Thymus (tissue), 11 donors: ENCODE measurements around the gene DAD1. TPM values are rescaled to one million over a fixed set of nuclear protein-coding genes. Genes with fewer than 3 reads are reported as not detected.

Experiments
- DNase-seq, 9 donors: peaks; one replicate each; pipeline ENCODE4 v3.0.0-alpha.2; 2013; ENCODE audit warnings: low spot score in 9 of 9, low read depth in 6 of 9, missing footprints in 1 of 9
- H3K27ac ChIP-seq, 2 donors: one replicate each; pipeline ENCODE4 v1.5.1; 2013; ENCODE audit warnings: control low read depth in 1 of 2, low read depth in 1 of 2, low read length in 1 of 2, mild to moderate bottlenecking in 1 of 2, moderate library complexity in 1 of 2
- H3K27me3 ChIP-seq, 2 donors: one replicate each; pipeline ENCODE4 v1.5.1; 2013; ENCODE audit warnings: low read length in 1 of 2; ENCODE audit not compliant: control insufficient read depth in 2 of 2, insufficient read depth in 1 of 2
- H3K36me3 ChIP-seq, 2 donors: one replicate each; pipeline ENCODE4 v1.5.1; 2013; ENCODE audit warnings: low read length in 1 of 2, mild to moderate bottlenecking in 1 of 2, moderate library complexity in 1 of 2; ENCODE audit not compliant: control insufficient read depth in 2 of 2, insufficient read depth in 2 of 2
- H3K4me1 ChIP-seq, 2 donors: one replicate each; pipeline ENCODE4 v1.5.1; 2013; ENCODE audit warnings: low read length in 2 of 2; ENCODE audit not compliant: control insufficient read depth in 2 of 2, insufficient read depth in 2 of 2
- H3K4me3 ChIP-seq, 2 donors: one replicate each; pipeline ENCODE4 v1.5.1; 2013; ENCODE audit warnings: low read length in 2 of 2, control low read depth in 1 of 2, mild to moderate bottlenecking in 1 of 2
- H3K9me3 ChIP-seq, 2 donors: one replicate each; pipeline ENCODE4 v1.5.1; 2013; ENCODE audit warnings: low read length in 1 of 2, mild to moderate bottlenecking in 1 of 2; ENCODE audit not compliant: control insufficient read depth in 2 of 2, insufficient read depth in 1 of 2
- WGBS: extraction: QIAGEN DNeasy Blood & Tissue Kit; methylation state at CpG from one replicate; pipeline ENCODE4 v1.1.7; 2013; 5-methylcytosine and 5-hydroxymethylcytosine counted together
- polyA plus RNA-seq: library from polyadenylated mRNA; stranded (reverse); fragments of 200-250 nt; gene quantifications from one replicate; pipeline ENCODE4 v1.2.3, GENCODE V29; 2013
- total RNA-seq: library from RNA; stranded (reverse); fragments of 120-200 nt; gene quantifications from one replicate; pipeline ENCODE4 v1.2.4, GENCODE V29; 2013
- donor health status: healthy.

Gene DAD1
- total and polyA plus RNA-seq, 2 donors, result 220 to 237 TPM

DNA sequence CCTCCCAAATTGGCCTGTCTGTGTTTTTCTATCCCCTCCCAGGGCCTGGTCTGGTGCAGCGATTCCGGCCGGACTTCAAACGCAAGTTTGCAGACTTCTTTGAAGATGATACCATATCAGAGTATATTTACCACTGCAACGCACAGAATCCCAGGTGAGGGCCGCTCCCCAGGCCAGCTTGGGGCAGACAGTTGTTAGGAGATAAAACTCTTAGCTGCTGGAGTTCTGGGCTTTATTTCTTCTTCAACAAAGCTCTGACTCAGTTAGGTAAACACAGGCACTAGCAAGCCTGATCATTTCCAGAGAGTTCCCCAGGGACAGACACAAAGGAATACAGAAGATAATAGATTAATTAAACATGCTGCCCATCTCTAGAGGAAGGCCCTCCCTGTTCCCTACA is 17.4 kb upstream of the DAD1 start:
- no peak overlapping the region for H3K4me3 ChIP-seq
- peaks cover 12% of the 10 kb centered on the region in 2 donors for H3K4me1 ChIP-seq
- H3K27ac ChIP-seq, result no peak overlapping the region
- no peaks in the 10 kb centered on the region for H3K9me3 ChIP-seq
- H3K27me3 ChIP-seq, result peaks cover 0 to 2% of the 10 kb centered on the region in 2 donors
- DNase-seq, result no peak
- WGBS, result 96% methylated on average over 6 of the region's 6 CpGs
- peaks cover 0 to 16% of the 10 kb centered on the region in 2 donors for H3K36me3 ChIP-seq

DNA sequence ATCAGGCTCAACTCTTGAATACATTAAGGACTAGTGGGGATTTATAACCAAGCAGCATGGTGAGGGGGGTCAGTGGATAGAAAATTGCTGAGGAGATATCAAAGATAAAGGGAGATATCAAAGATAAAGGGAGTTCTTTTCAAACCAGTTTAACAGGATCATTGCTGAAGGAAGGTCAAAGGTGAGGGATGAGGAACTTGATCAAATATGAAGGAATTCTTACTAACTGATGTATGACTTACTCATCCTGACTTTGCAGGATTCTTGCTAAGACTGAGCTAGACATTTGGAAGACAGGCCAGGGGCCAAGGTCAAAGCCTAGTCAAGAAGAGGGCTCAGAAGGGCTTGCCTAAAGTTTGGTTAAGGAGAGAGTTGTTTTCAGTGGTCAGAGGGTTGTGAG is 13.8 kb upstream of the DAD1 start:
- peaks cover 30 to 35% of the 10 kb centered on the region in 2 donors for H3K4me1 ChIP-seq
- H3K36me3 ChIP-seq, result peaks cover 0 to 7% of the 10 kb centered on the region in 2 donors
- peaks cover 8 to 29% of the 10 kb centered on the region in 2 donors for H3K27me3 ChIP-seq
- H3K9me3 ChIP-seq, result no peaks in the 10 kb centered on the region
- H3K27ac ChIP-seq, result no peak overlapping the region
- H3K4me3 ChIP-seq, result no peak overlapping the region
- DNase-seq, result no peak

DNA sequence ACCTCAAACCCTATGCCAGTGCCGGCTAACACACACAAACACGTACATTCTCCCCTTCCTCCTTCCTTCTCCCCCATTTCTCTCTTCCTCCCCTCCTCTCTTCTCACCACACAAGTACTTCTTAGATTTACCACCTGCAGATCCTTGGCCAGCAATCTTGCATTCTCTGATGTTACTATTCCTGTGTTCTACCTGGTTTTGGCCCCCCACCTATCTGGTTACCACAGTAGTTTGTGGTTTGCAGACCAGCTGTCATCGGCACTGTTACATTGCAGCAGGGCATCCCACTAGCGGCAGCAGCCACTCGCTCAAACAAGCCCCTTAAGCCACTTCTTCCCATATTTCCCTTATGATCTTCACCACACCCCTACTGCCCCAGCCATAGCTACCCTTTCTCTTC is 13.0 kb upstream of the DAD1 start:
- Histone ChIP-seq H3K4me1 (peaks cover 32 to 38% of the 10 kb centered on the region in 2 donors), H3K36me3 (peaks cover 0 to 4% of the 10 kb centered on the region in 2 donors), H3K9me3 (no peaks in the 10 kb centered on the region), H3K4me3 (no peak overlapping the region), H3K27me3 (peaks cover 8 to 37% of the 10 kb centered on the region in 2 donors), H3K27ac (no peak overlapping the region)
- WGBS, result 7% methylated on average over 5 of the region's 5 CpGs
- DNase-seq, result peak in 3 of 9 donors; percentile 21 to 67 (median 42)

DNA sequence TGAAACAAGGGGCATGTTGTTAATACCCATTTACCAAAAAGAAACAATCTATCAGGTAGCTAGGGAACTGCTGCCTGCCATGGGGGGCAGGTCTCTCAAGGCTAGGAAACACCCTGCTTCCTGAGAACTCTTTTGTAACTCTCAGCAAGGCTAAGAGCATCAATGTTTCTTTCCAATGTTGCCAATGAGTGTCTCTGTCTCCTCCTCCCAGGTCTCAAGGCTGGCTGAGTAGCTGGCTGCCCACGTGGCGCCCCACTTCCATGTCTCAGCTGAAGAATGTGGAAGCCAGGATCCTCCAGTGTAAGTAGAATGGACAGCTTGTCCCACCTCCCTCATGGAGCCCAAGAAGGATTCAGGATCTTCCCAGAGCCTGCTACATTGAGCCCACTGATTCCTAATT is 12.4 kb upstream of the DAD1 start:
- no peak overlapping the region for H3K4me3 ChIP-seq
- H3K9me3 ChIP-seq, result no peaks in the 10 kb centered on the region
- peaks cover 0 to 4% of the 10 kb centered on the region in 2 donors for H3K36me3 ChIP-seq
- DNase-seq, result no peak
- H3K27me3 ChIP-seq, result peaks cover 8 to 43% of the 10 kb centered on the region in 2 donors
- peaks cover 32 to 38% of the 10 kb centered on the region in 2 donors for H3K4me1 ChIP-seq
- no peak overlapping the region for H3K27ac ChIP-seq
- 94% methylated on average over 2 of the region's 2 CpGs for WGBS

DNA sequence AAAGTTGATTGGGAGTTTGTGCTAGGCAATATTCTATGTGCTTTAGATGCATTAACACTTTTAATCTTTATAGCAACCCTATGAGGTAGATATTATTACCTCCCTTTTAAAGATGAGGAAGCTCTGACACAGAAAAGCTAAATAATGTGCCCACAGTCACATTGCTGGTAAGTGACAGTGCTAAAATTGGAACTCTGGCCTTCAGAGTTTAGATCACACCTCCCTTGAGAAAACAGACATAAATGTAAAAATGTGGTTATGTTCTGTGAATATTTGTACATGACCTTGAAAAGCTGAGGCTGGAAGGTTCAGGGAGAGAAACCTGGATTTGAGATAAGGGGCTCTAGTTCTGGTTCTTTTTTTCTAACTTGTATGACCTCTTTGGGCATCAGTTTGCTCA is 11.0 kb upstream of the DAD1 start:
- H3K36me3 ChIP-seq, result peaks cover 0 to 4% of the 10 kb centered on the region in 2 donors
- no peaks in the 10 kb centered on the region for H3K9me3 ChIP-seq
- peaks cover 32 to 38% of the 10 kb centered on the region in 2 donors for H3K4me1 ChIP-seq
- H3K27ac ChIP-seq, result no peak overlapping the region
- H3K27me3 ChIP-seq, result peaks cover 8 to 51% of the 10 kb centered on the region in 2 donors
- no peak for DNase-seq
- no peak overlapping the region for H3K4me3 ChIP-seq

DNA sequence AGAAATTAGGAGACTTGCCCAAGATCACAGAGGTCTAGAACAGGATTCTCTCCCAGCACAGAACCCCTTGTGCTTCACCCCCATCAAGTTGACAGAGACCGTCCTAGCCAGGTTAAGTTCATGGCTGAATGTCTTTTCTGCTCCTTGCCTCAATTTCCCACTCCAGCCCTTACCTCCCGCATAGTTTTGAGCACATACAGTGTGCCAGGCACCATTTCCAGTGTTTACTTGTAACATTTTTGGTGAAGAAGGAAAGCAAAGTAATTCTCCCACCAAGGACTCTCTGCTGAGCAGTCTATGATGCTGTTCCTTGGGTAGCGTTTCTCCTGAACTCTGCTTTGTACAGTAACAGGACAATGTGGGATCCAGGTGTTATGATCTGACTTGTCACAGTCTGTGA is 10.3 kb upstream of the DAD1 start:
- no peak for DNase-seq
- peaks cover 0 to 4% of the 10 kb centered on the region in 2 donors for H3K36me3 ChIP-seq
- H3K4me1 ChIP-seq, result peaks cover 32 to 38% of the 10 kb centered on the region in 2 donors
- peaks cover 12 to 51% of the 10 kb centered on the region in 2 donors for H3K27me3 ChIP-seq
- H3K9me3 ChIP-seq, result no peaks in the 10 kb centered on the region
- peak overlapping the region in 1 of 2 donors; percentile 80 for H3K4me3 ChIP-seq
- WGBS, result 98% methylated on average over 3 of the region's 3 CpGs
- H3K27ac ChIP-seq, result peak overlapping the region in 1 of 2 donors; percentile 2

DNA sequence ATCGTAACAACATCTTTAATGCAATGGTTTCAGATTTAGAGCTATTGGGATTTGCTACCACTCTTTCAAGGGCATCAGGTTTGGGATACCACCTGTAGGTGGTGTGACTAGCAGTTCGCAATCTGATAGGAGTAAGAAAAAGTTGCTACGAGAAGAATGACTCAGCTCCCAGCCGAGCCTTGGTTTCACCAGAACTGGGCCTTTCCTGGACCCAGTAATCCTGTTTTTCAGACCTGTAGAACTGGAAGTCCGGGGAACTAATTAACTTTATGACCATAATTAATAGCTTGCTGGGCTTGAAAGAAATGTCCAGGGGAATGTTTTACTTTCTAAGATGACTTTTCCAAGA is 9.8 kb upstream of the DAD1 start:
- Histone ChIP-seq H3K9me3 (no peaks in the 10 kb centered on the region), H3K4me1 (peaks cover 32 to 38% of the 10 kb centered on the region in 2 donors), H3K4me3 (peak overlapping the region; percentile 53 to 80), H3K27ac (peak overlapping the region in 1 of 2 donors; percentile 2), H3K36me3 (peaks cover 0 to 4% of the 10 kb centered on the region in 2 donors), H3K27me3 (peaks cover 12 to 54% of the 10 kb centered on the region in 2 donors)
- WGBS, result 4% methylated on average over 5 of the region's 5 CpGs
- DNase-seq, result peak in 1 of 9 donors; percentile 46

DNA sequence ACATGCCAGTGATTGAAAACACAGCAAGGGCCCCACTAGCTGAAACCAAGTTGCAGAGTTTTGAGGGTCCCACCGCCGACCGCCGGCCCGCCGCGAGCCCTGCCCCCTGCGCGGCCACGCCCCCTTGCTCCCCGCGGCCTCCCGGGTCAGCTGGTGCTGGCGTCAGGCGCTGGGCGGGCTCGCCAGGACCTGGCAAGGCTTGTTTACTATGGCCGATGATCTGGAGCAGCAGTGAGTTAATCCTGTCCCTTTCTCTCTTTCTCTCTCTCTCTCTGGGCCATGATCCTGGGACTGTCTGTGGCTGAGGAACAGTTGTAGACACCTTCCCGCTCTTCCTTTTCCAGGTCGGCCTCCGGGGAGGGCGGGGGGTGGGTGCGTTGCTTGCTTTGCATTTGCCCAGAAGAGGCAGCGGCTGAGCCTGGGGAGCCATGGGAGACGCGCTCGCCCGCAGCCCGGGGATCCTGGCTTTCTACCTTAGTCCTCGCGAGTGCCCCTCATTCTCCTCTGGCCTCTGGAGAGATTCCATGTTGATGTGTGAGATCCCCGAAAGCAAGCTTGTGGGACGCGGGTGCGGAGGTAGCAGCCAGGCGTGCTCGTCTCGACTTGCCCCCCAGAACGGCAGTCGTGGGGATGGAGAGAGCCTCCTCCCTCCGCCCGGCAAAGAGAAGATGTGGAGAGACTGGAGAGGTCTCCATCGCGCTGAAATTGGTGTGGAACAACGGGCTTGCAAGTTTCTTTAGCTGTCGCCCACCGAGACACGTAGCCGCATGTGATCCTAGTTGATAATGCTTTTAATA is 9.3 kb upstream of the DAD1 start, which contains the start of gene ABHD4:
Gene ABHD4 (plus strand): TSS at position 202 of the 797 bp plus-strand sequence. CDS start 7 bp downstream, at position 209.
- peaks cover 32 to 38% of the 10 kb centered on the region in 2 donors for H3K4me1 ChIP-seq
- H3K27me3 ChIP-seq, result peaks cover 12 to 57% of the 10 kb centered on the region in 2 donors
- no peaks in the 10 kb centered on the region for H3K9me3 ChIP-seq
- WGBS, result under 1% methylated on average over 49 of the region's 49 CpGs
- peak within 1 kb of the TSS; percentile 53 to 80 for H3K4me3 ChIP-seq
- peak in 2 of 9 donors; percentile 30 to 49 for DNase-seq
- no peaks in the 10 kb centered on the region for H3K36me3 ChIP-seq
- H3K27ac ChIP-seq, result peak within 1 kb of the TSS; percentile 2 to 79

DNA sequence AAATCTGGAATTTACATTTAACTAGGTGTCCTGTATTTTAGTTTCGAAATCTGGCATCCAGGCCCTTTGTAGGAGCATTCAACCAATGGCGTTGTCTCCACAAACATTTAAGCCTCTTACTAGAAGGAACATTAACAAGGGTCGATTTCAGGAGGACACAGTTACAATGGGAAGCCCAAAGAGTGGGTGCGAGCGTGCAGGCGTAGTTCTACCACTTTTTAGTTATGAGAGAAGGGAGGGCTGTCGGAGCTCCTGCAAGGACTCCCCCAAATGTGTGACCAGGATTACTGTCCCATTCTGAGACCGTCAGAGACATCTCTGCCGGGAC is 8.7 kb upstream of the DAD1 start:
- peak overlapping the region; percentile 53 to 80 for H3K4me3 ChIP-seq
- peak overlapping the region in 1 of 2 donors; percentile 3 for H3K27ac ChIP-seq
- WGBS, result 13% methylated on average over 9 of the region's 9 CpGs

More for the DNA sequence above, 8.7 kb upstream of the DAD1 start:
- peaks cover 17 to 63% of the 10 kb centered on the region in 2 donors for H3K27me3 ChIP-seq
- H3K9me3 ChIP-seq, result no peaks in the 10 kb centered on the region
- DNase-seq, result no peak
- no peaks in the 10 kb centered on the region for H3K36me3 ChIP-seq
- H3K4me1 ChIP-seq, result peaks cover 32 to 38% of the 10 kb centered on the region in 2 donors
